ENCODE results near the gene SETD7.

DNA sequence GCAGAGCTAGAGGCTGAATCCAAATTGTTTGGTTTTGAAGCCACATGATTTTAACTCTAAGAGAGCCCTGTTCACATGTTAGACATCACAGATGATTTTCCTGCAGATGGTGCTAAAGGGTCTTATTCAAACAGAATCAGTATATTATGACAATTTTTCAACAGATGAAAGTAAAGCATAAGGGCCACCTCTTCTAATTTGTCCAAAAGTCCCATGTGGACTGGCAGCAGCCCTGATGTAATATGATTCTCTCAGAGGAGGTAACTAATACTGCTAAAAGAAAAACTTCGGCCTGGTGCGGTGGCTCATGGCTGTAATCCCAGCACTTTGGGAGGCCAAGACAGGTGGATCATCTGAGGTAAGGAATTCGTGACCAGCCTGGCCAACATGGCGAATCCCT is 26.0 kb upstream of the SETD7 start:
- TF ChIP-seq CTCF (IDR thresholded peaks at IDR 0.05), result no peak
- no peak for TF ChIP-seq POLR2A (IDR thresholded peaks at IDR 0.05)
